HG03520 (cell line): Measurements from ENCODE around the gene DUX4.
A peak's percentile ranks its signal among the peaks of the same experiment; 100 is the strongest.
"Not testable (repeated sequence)": the region's sequence is repeated elsewhere in the genome, so short reads cannot be mapped to it uniquely, and the experiment has no call there.

Source experiments
- ATAC-seq: cut with Tn5 transposase; IDR thresholded peaks from one replicate; pipeline ENCODE4 v1.9.1; 2021; ENCODE audit warnings: mild to moderate bottlenecking, moderate library complexity; ENCODE audit not compliant: unreplicated experiment

Gene DUX4

GRCh38 chr4:190173428-190173827, at the start of gene DUX4:
Gene DUX4 (plus strand): TSS chr4:190173774. CDS start chr4:190173774, 0 bp downstream.
- ATAC-seq = not testable (repeated sequence)

- not testable (repeated sequence) for ATAC-seq
Observed at GRCh38 chr4:190175436-190175835, 1.9 kb downstream of the DUX4 start.

GRCh38 chr4:190177727-190178605, 4.4 kb downstream of the DUX4 start:
- not testable (repeated sequence) for ATAC-seq

- not testable (repeated sequence) for ATAC-seq
Observed at GRCh38 chr4:190178606-190178990, 5.0 kb downstream of the DUX4 start.

GRCh38 chr4:190179030-190179739, 5.6 kb downstream of the DUX4 start:
- ATAC-seq = peak; percentile 42

- ATAC-seq = peak; percentile 27
Observed at GRCh38 chr4:190179740-190180094, 6.1 kb downstream of the DUX4 start.

- not testable (repeated sequence) for ATAC-seq
Observed at GRCh38 chr4:190180947-190181346, 7.4 kb downstream of the DUX4 start.

GRCh38 chr4:190181481-190182100, 8.0 kb downstream of the DUX4 start:
- not testable (repeated sequence) for ATAC-seq

- ATAC-seq = not testable (repeated sequence)
Observed at GRCh38 chr4:190203510-190203909, 29.9 kb downstream of the DUX4 start.
